Stimulated activated CD8-positive, alpha-beta memory T cell treated with anti-CD3 and anti-CD28 coated beads, Interleukin-7, amount 100 ng/mL, for 1 hour (primary cell): ENCODE measurements around the gene VPS4A.
"Not testable (repeated sequence)": the region's sequence is repeated elsewhere in the genome, so short reads cannot be mapped to it uniquely, and the experiment has no call there.

Experiments
- DNase-seq, 2 donors: peaks; one replicate each; pipeline ENCODE4 v3.0.0-alpha.2; 2020; ENCODE audit warnings: low read depth in 2 of 2

Gene VPS4A

GRCh38 chr16:69310653-69311532, at the start of gene VPS4A:
Gene VPS4A, plus strand, starts transcription at chr16:69311350. Its CDS starts 162 bp downstream, at chr16:69311512.
- peak; percentile 93 to 97 for DNase-seq

- no peak for DNase-seq
Measured at GRCh38 chr16:69266334-69267063, 44.7 kb upstream of the VPS4A start.

- DNase-seq, result no peak
Measured at GRCh38 chr16:69267633-69268032, 43.5 kb upstream of the VPS4A start.

- DNase-seq, result no peak
Measured at GRCh38 chr16:69270395-69270794, 40.8 kb upstream of the VPS4A start.

- DNase-seq, result no peak
Measured at GRCh38 chr16:69270831-69271230, 40.3 kb upstream of the VPS4A start.

GRCh38 chr16:69273009-69273408, 38.1 kb upstream of the VPS4A start:
- no peak for DNase-seq

GRCh38 chr16:69274699-69275235, 36.4 kb upstream of the VPS4A start:
- no peak for DNase-seq

GRCh38 chr16:69276148-69277115, 34.7 kb upstream of the VPS4A start:
- DNase-seq, result no peak

- no peak for DNase-seq
Measured at GRCh38 chr16:69277413-69277812, 33.7 kb upstream of the VPS4A start.

- no peak for DNase-seq
Measured at GRCh38 chr16:69283851-69284250, 27.3 kb upstream of the VPS4A start.

- DNase-seq, result no peak
Measured at GRCh38 chr16:69285240-69285639, 25.9 kb upstream of the VPS4A start.

GRCh38 chr16:69286941-69287713, 24.0 kb upstream of the VPS4A start:
- DNase-seq, result no peak

GRCh38 chr16:69291657-69292056, 19.5 kb upstream of the VPS4A start:
- DNase-seq, result not testable (repeated sequence)

GRCh38 chr16:69293401-69293800, 17.7 kb upstream of the VPS4A start:
- no peak for DNase-seq

GRCh38 chr16:69294051-69294450, 17.1 kb upstream of the VPS4A start:
- no peak for DNase-seq

GRCh38 chr16:69296771-69297170, 14.4 kb upstream of the VPS4A start:
- DNase-seq, result not testable (repeated sequence)

- DNase-seq, result no peak
Measured at GRCh38 chr16:69298261-69298660, 12.9 kb upstream of the VPS4A start.

- no peak for DNase-seq
Measured at GRCh38 chr16:69301187-69301586, 10.0 kb upstream of the VPS4A start.

GRCh38 chr16:69301861-69302260, 9.3 kb upstream of the VPS4A start:
- DNase-seq, result no peak

GRCh38 chr16:69302301-69302700, 8.8 kb upstream of the VPS4A start:
- DNase-seq, result no peak

- no peak for DNase-seq
Measured at GRCh38 chr16:69306031-69306430, 5.1 kb upstream of the VPS4A start.
